NCI-H69 (cell line): ENCODE data around the gene TBL1Y.
"Not testable (repeated sequence)": the region's sequence is repeated elsewhere in the genome, so short reads cannot be mapped to it uniquely, and the experiment has no call there.

Experiments
- DNase-seq: peaks from one replicate; lab custom pipeline; 2025; lab: John Stamatoyannopoulos, UW

Gene TBL1Y

GRCh38 chrY:7080548-7080947, 170.1 kb downstream of the TBL1Y start:
- DNase-seq, result not testable (repeated sequence)

GRCh38 chrY:7085606-7086005, 175.1 kb downstream of the TBL1Y start:
- peak; percentile 49 for DNase-seq

GRCh38 chrY:7092836-7093235, 182.3 kb downstream of the TBL1Y start:
- peak; percentile 15 for DNase-seq

- no peak for DNase-seq
Observed at GRCh38 chrY:7094365-7094764, 183.9 kb downstream of the TBL1Y start.

GRCh38 chrY:7097021-7097420, 186.5 kb downstream of the TBL1Y start:
- DNase-seq, result no peak

- no peak for DNase-seq
Observed at GRCh38 chrY:7099742-7100141, 189.2 kb downstream of the TBL1Y start.

GRCh38 chrY:7102680-7103079, 192.2 kb downstream of the TBL1Y start:
- no peak for DNase-seq

- no peak for DNase-seq
Observed at GRCh38 chrY:7107179-7107578, 196.7 kb downstream of the TBL1Y start.

- DNase-seq, result no peak
Observed at GRCh38 chrY:7110086-7110485, 199.6 kb downstream of the TBL1Y start.

- DNase-seq, result no peak
Observed at GRCh38 chrY:7115871-7116270, 205.4 kb downstream of the TBL1Y start.

- no peak for DNase-seq
Observed at GRCh38 chrY:7122202-7122601, 211.7 kb downstream of the TBL1Y start.

GRCh38 chrY:7125136-7126056, 214.9 kb downstream of the TBL1Y start:
- peak; percentile 69 for DNase-seq

- no peak for DNase-seq
Observed at GRCh38 chrY:7128211-7128610, 217.7 kb downstream of the TBL1Y start.
